SK-N-SH treated with all-trans-retinoic acid at 6 μM for 48 hours (cell line): Measurements from ENCODE around the gene COX4I1.
"Not testable (repeated sequence)": the region's sequence is repeated elsewhere in the genome, so short reads cannot be mapped to it uniquely, and the experiment has no call there.

Experiments
- ARNTL ChIP-seq: fragments of 450-650 bp; formaldehyde crosslinking; IDR thresholded peaks from 2 replicates; pipeline ENCODE4 v1.5.0; 2020; ENCODE audit warnings: low read depth, mild to moderate bottlenecking, moderate library complexity, borderline replicate concordance
- OSR1 ChIP-seq: fragments of 250-450 bp; sonication (Bioruptor Pico); IDR thresholded peaks from 2 replicates; pipeline ENCODE4 v1.8.0; 2022; ENCODE audit warnings: moderate library complexity, mild to moderate bottlenecking, inconsistent platforms
- ZNF8 ChIP-seq: fragments of 450-650 bp; formaldehyde crosslinking; IDR thresholded peaks from 2 replicates; pipeline ENCODE4 v1.5.0; 2020; ENCODE audit warnings: mild to moderate bottlenecking, moderate library complexity

GRCh38 chr16:85837654-85838053 lies 38.2 kb downstream of the COX4I1 start:
- TF ChIP-seq ZNF8 (CRISPR knock-in tag); OSR1; ARNTL (CRISPR knock-in tag): not testable (repeated sequence)
